AG09309 (cell line): Measurements from ENCODE around the gene MORN1.
"Not testable (repeated sequence)": the region's sequence is repeated elsewhere in the genome, so short reads cannot be mapped to it uniquely, and the experiment has no call there.

ENCODE experiments used
- DNase-seq: peaks from one replicate; pipeline ENCODE4 v3.0.0-alpha.2; 2010; ENCODE audit warnings: low read depth
- H3K4me3 ChIP-seq: 2 replicates; pipeline ENCODE4 v1.5.1; 2011; ENCODE audit warnings: mild to moderate bottlenecking, low read depth, low read length, moderate library complexity; ENCODE audit not compliant: control insufficient read depth
- CTCF ChIP-seq: IDR thresholded peaks from 2 replicates; pipeline ENCODE4 v1.5.1; 2011; ENCODE audit warnings: mild to moderate bottlenecking, low read depth, low read length, inconsistent platforms; ENCODE audit not compliant: insufficient read depth, control insufficient read depth; ENCODE audit errors: missing control alignments

The MORN1 gene

DNA sequence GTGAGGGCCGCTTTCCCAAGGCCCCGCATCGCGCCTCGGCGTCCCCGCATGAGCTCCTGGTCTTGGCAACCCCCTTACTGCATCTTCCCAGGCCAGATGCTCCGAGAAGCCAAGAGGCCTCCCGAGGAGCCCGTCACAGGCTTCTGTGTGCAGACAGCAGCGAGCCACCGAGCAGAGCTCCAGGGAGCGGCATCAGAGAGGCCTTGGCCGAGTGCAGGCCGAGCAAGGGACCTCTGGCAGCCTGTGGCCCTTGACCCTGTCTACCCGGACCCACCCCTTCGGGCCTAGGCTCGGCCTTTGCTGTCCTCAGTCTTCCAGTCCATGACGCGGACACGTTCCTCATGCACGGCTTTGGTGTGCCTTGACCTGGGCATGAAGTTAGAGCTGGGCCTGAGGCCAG lies 63.5 kb downstream of the MORN1 start:
- TF ChIP-seq CTCF: no peak
- DNase-seq: no peak
- no peak overlapping the region for H3K4me3 ChIP-seq

- not testable (repeated sequence) for DNase-seq, H3K4me3 ChIP-seq
Measured at GRCh38 chr1:2327162-2327561, 64.2 kb downstream of the MORN1 start.

DNA sequence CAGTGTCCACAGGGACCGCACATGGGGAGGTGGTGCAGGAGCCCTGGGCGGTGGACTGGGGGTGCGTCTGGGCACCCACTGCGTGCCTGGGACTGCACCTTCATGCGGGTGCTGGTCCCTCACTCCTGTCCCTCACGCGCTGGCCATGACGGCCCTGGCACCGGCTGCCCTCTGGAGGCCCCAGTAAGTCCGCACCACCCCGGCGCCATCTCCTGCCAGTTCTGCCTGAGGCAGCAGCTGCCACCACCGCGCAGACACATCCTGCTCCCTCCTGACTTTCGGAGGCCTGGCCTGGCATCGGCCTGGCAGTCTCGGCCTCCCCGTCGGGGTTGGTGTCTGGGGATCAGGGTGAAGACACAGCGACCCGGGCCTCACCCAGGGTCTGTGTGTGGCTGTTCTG lies 64.8 kb downstream of the MORN1 start:
- H3K4me3 ChIP-seq: no peak overlapping the region
- no peak for TF ChIP-seq CTCF
- no peak for DNase-seq

DNA sequence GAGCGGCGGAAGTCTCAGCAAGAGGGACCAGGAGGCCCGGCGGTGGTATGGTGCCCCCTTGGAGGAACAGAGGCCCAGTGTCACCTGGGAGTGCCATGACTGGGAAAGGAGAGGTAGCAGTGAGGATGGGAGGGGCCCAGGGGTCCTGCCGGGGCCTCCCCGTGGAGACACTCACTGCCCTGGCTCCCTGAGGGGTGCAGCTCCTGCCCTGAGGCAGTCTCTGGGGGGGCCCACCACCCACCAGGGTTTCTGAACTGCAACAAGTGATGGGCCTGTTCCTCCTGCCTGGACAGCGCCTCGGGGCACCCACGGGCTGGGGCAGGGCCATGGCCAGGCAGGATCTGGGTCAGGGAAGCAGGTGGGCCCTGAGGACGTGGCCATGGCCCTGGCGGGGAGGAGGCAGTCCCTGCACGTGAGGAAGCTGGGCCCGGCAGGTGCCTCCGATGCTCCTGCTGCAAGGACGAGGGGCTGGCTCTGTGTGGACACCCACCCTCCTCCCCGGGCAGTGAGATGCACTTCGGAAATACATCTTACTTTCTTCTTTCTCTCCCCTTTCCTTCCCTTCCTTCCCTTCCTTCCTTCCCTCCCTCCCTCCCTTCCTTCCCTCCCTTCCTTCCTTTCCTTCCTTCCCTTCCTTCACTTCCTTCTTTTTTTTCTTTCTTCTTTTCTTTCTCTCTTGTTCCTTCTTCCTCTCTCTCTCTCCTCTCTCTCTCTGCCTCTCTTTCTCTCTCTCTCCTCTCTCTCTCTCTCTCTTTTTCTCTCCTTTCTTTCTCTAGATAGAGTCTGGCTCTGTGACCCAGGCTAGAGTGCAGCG lies 66.6 kb downstream of the MORN1 start:
- TF ChIP-seq CTCF: no peak
- no peak overlapping the region for H3K4me3 ChIP-seq
- no peak for DNase-seq

- no peak overlapping the region for H3K4me3 ChIP-seq
- TF ChIP-seq CTCF: no peak
- DNase-seq: no peak
Measured at GRCh38 chr1:2323451-2323974, 67.8 kb downstream of the MORN1 start.

DNA sequence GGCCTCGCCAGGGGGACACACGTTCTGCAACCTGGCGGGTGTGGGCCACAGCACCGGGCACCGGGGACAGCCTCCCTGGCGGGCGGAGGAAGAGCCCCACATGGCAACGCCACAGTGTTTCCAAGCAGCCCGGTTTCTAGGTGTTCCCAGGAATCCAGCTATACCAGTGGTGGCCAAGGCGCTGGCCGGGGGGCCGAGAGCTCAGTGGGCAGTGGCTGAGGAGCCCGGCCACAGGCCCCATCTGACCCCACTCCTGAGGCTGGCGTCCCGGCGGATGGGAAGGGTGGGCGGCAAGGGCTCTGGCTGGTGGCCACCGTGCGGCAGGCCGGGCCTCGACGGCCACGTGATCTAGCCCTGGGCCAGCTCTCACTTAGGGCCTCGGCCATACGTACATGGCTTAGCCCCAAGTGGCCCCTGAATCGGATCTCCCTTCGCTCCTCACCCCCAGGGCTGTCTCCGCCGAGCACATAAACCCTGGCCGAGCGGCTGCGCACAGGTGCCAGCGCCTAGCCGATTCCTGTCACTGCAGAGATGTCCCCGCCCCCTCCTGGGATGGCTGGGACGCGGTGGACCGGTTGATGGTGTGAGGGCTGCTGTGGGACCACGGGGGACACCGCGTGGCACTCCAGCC lies 68.7 kb downstream of the MORN1 start:
- DNase-seq: no peak
- no peak for TF ChIP-seq CTCF
- H3K4me3 ChIP-seq: no peak overlapping the region; the same call in 1 of the 2 replicates

GRCh38 chr1:2322065-2322571 lies 69.2 kb downstream of the MORN1 start:
- DNase-seq: peak; percentile 67
- TF ChIP-seq CTCF: peak; percentile 16
- no peak overlapping the region; the same call in none of the 2 replicates for H3K4me3 ChIP-seq
